ENCODE results near the gene PFKFB4.

GRCh38 chr3:48564022-48564421 lies 7.4 kb upstream of the PFKFB4 start:
- TF ChIP-seq SUZ12 (IDR thresholded peaks at IDR 0.05; ENCODE audit: extremely low read depth, insufficient read depth, insufficient read length): no peak
- no peak for TF ChIP-seq YY1 (IDR thresholded peaks at IDR 0.05; ENCODE audit: insufficient read depth, insufficient read length)

Data from NT2/D1 (cell line).